ENCODE data around the gene NUDT14. TPM values are rescaled to one million over a fixed set of nuclear protein-coding genes. Genes with fewer than 3 reads are reported as not detected.

NUDT14 gene
- total RNA-seq, 3 donors from 2014 or later: 26.9 to 46.7 (median 37.9) TPM

- H3K36me3 ChIP-seq (ENCODE audit: low read depth): no peaks in the 10 kb centered on the region
- no peak for ATAC-seq
- H3K4me3 ChIP-seq: no peak overlapping the region
- H3K9me3 ChIP-seq: no peaks in the 10 kb centered on the region
- no peak for DNase-seq
- H3K4me1 ChIP-seq (ENCODE audit: low read depth): peaks cover 12% of the 10 kb centered on the region
- no peak for TF ChIP-seq CTCF (IDR thresholded peaks at IDR 0.05)
- intact Hi-C loops (cut with DNase I, micrococcal nuclease): no loop called here
These were observed 4.0 kb downstream of the NUDT14 start for GRCh38 chr14:105177082-105177481.

GRCh38 chr14:105176513-105176912 lies 4.6 kb downstream of the NUDT14 start:
- DNase-seq (no peak), ATAC-seq (no peak)
- Histone ChIP-seq H3K4me3 (no peak overlapping the region), H3K9me3 (no peaks in the 10 kb centered on the region), H3K36me3 (ENCODE audit: low read depth) (no peaks in the 10 kb centered on the region), H3K4me1 (ENCODE audit: low read depth) (peaks cover 7% of the 10 kb centered on the region)
- intact Hi-C loops (cut with DNase I, micrococcal nuclease): no loop called here
- TF ChIP-seq CTCF (IDR thresholded peaks at IDR 0.05): no peak

GRCh38 chr14:105173901-105174894 lies 6.9 kb downstream of the NUDT14 start:
- no peaks in the 10 kb centered on the region for H3K36me3 ChIP-seq (ENCODE audit: low read depth)
- no peaks in the 10 kb centered on the region for H3K9me3 ChIP-seq
- no peak overlapping the region for H3K4me3 ChIP-seq
- intact Hi-C loops (cut with DNase I, micrococcal nuclease): no loop called here
- no peak for TF ChIP-seq CTCF (IDR thresholded peaks at IDR 0.05)
- DNase-seq (peak in 2 of 3 donors; percentile 57 to 70), ATAC-seq (peak; percentile 18)
- peaks cover under 1% of the 10 kb centered on the region for H3K4me1 ChIP-seq (ENCODE audit: low read depth)

- Histone ChIP-seq H3K4me1 (ENCODE audit: low read depth) (peaks cover 5% of the 10 kb centered on the region), H3K36me3 (ENCODE audit: low read depth) (no peaks in the 10 kb centered on the region), H3K9me3 (no peaks in the 10 kb centered on the region), H3K4me3 (no peak overlapping the region)
- DNase-seq (no peak), ATAC-seq (no peak)
- intact Hi-C loops (cut with DNase I, micrococcal nuclease): no loop called here
- no peak for TF ChIP-seq CTCF (IDR thresholded peaks at IDR 0.05)
These were observed 8.0 kb downstream of the NUDT14 start for GRCh38 chr14:105173145-105173544.

- Histone ChIP-seq H3K4me3 (no peak overlapping the region), H3K9me3 (no peaks in the 10 kb centered on the region), H3K4me1 (ENCODE audit: low read depth) (peaks cover 5% of the 10 kb centered on the region), H3K36me3 (ENCODE audit: low read depth) (no peaks in the 10 kb centered on the region)
- intact Hi-C loops (cut with DNase I, micrococcal nuclease): no loop called here
- TF ChIP-seq CTCF (IDR thresholded peaks at IDR 0.05): no peak
- DNase-seq: no peak
- ATAC-seq: no peak
These were observed 8.6 kb downstream of the NUDT14 start for GRCh38 chr14:105172476-105172875.
